H1 (cell line): Measurements from ENCODE around the gene NDST3. TPM values are rescaled to one million over a fixed set of nuclear protein-coding genes. Genes with fewer than 3 reads are reported as not detected.

Experiments
- POLR2AphosphoS5 ChIP-seq: IDR thresholded peaks from 2 replicates; pipeline ENCODE4 v1.6.1; 2011; ENCODE audit warnings: low read depth, low read length
- POU5F1 ChIP-seq: IDR thresholded peaks from 2 replicates; pipeline ENCODE4 v1.6.1; 2011; ENCODE audit warnings: low read depth, mild to moderate bottlenecking, low read length, moderate library complexity
- SP2 ChIP-seq: IDR thresholded peaks from 2 replicates; pipeline ENCODE4 v1.6.1; 2012; ENCODE audit warnings: mild to moderate bottlenecking, low read length, inconsistent platforms
- polyA plus RNA-seq, 7 experiments: library from polyadenylated mRNA; depleted of rRNA in 3 of 7; stranded (reverse) in 5 of 7; unstranded in 2 of 7; fragments of >200 nt in 5 of 7; fragments of 200-250 nt in 2 of 7; gene quantifications; 1 replicate in 5 of 7; 2 replicates in 1 of 7; 4 replicates in 1 of 7; pipeline versions ENCODE4 v1.2.1 to v1.2.3, GENCODE V29; 2011 to 2013; ENCODE audit warnings: missing spikeins in 2 of 7, mixed read lengths in 2 of 7
- total RNA-seq: library from RNA; stranded (reverse); fragmentation: NEBNext Ultra II Directional; extraction: Animal tissue kit (Norgen Biotek cat#: 25700); gene quantifications from 2 replicates; pipeline ENCODE4 v1.2.1, GENCODE V29; 2021
- TF ChIP-seq, protein P1 (sequence below), 3 experiments: IDR thresholded peaks; 1 replicate in 2 of 3; 2 replicates in 1 of 3; pipeline versions ENCODE4 v1.5.1 to v1.6.1; 2011; ENCODE audit warnings: low read length in 3 of 3, mild to moderate bottlenecking in 3 of 3, inconsistent platforms in 2 of 3, low read depth in 1 of 3, moderate library complexity in 1 of 3; ENCODE audit not compliant: insufficient read depth in 1 of 3; ENCODE audit errors: control extremely low read depth in 1 of 3

NDST3 gene
- total and polyA plus RNA-seq, 2 of the 8 experiments (the other 6 are each of a cell fraction or from before 2014, with no cell fraction given), result 0.35 to 0.60 TPM

DNA sequence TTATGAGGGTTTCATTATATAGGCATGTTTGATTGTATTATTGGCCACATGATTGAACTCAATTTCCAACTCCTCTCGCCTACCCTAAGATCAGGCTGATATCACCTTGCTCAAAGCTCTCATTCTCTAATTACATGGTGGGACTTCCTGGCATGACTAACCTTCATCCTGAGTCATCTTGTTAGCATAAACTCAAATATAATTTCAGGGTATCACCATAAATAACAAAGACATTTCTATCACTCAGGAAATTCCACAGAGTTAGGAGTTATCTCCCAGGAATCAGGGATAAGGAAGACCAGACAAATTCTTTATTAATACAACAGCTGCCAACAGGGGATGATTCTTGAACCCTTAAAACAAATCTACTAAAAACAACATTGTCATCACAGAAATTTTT lies 90.7 kb downstream of the NDST3 start (continued):
- TF ChIP-seq, protein P1, sequence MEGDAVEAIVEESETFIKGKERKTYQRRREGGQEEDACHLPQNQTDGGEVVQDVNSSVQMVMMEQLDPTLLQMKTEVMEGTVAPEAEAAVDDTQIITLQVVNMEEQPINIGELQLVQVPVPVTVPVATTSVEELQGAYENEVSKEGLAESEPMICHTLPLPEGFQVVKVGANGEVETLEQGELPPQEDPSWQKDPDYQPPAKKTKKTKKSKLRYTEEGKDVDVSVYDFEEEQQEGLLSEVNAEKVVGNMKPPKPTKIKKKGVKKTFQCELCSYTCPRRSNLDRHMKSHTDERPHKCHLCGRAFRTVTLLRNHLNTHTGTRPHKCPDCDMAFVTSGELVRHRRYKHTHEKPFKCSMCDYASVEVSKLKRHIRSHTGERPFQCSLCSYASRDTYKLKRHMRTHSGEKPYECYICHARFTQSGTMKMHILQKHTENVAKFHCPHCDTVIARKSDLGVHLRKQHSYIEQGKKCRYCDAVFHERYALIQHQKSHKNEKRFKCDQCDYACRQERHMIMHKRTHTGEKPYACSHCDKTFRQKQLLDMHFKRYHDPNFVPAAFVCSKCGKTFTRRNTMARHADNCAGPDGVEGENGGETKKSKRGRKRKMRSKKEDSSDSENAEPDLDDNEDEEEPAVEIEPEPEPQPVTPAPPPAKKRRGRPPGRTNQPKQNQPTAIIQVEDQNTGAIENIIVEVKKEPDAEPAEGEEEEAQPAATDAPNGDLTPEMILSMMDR (IDR thresholded peaks at IDR 0.05; ENCODE audit: control extremely low read depth in 1 of 3, insufficient read depth in 1 of 3, low read depth in 1 of 3, low read length in 3 of 3), result no peak
- TF ChIP-seq POLR2AphosphoS5 (no peak), SP2 (no peak), POU5F1 (no peak)
